Ecto neural progenitor cell (in vitro differentiated cells): ENCODE results near the gene APBA3.

Experiments
- DNase-seq: peaks from one replicate; pipeline ENCODE4 v3.0.0-alpha.2; 2018; ENCODE audit warnings: low spot score

Gene APBA3

GRCh38 chr19:3785938-3786824, 24.7 kb upstream of the APBA3 start, which contains the start of gene MATK:
TSS of gene MATK (minus strand) at chr19:3786381. CDS start at chr19:3785135, 1,246 bp downstream.
- no peak for DNase-seq

- no peak for DNase-seq
These were observed 24.0 kb upstream of the APBA3 start for GRCh38 chr19:3785451-3785937.

GRCh38 chr19:3784607-3785450, 23.3 kb upstream of the APBA3 start:
- no peak for DNase-seq

GRCh38 chr19:3783660-3784584, 22.4 kb upstream of the APBA3 start:
- no peak for DNase-seq

- DNase-seq, result peak; percentile 37
These were observed 21.4 kb upstream of the APBA3 start for GRCh38 chr19:3782903-3783302.

GRCh38 chr19:3782330-3782729, 20.8 kb upstream of the APBA3 start:
- no peak for DNase-seq

GRCh38 chr19:3781603-3782002, 20.1 kb upstream of the APBA3 start:
- DNase-seq, result no peak

GRCh38 chr19:3780786-3781304, 19.4 kb upstream of the APBA3 start:
- DNase-seq, result no peak

GRCh38 chr19:3778899-3779723, 17.6 kb upstream of the APBA3 start:
- DNase-seq, result no peak

GRCh38 chr19:3778104-3778867, 16.8 kb upstream of the APBA3 start:
- DNase-seq, result no peak

- no peak for DNase-seq
These were observed 15.1 kb upstream of the APBA3 start for GRCh38 chr19:3776479-3777040.

GRCh38 chr19:3775831-3776230, 14.3 kb upstream of the APBA3 start:
- DNase-seq, result no peak

GRCh38 chr19:3775374-3775711, 13.9 kb upstream of the APBA3 start:
- no peak for DNase-seq

- DNase-seq, result no peak
These were observed 13.3 kb upstream of the APBA3 start for GRCh38 chr19:3774621-3775373.

GRCh38 chr19:3773814-3774515, 12.5 kb upstream of the APBA3 start:
- no peak for DNase-seq

GRCh38 chr19:3771906-3772455, 10.5 kb upstream of the APBA3 start, which contains the start of gene RAX2:
TSS of gene RAX2 (minus strand) at chr19:3772228. CDS start at chr19:3771742, 486 bp downstream.
- no peak for DNase-seq

GRCh38 chr19:3771000-3771905, 9.8 kb upstream of the APBA3 start:
- no peak for DNase-seq
